ENCODE data around the gene FCHSD2.

DNA sequence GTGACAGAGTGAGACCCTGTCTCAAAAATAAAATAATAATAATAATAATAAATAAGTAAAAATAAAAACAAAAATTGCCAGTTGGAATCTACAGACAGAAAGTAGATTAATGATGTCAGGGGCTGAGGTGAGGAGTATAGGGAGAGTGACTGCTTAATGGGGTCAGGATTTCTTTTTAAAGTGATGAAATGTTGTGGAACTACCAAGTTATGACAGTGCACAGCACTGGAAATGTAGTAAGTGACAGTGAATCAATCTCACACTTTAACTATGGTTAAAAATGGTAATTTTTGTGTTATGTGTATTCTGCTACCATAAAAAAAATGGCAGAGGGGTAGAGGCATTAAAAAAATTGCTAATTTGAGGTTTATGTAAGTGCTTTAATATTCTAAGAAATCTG lies 240.7 kb downstream of the FCHSD2 start:
- TF ChIP-seq, protein P1, sequence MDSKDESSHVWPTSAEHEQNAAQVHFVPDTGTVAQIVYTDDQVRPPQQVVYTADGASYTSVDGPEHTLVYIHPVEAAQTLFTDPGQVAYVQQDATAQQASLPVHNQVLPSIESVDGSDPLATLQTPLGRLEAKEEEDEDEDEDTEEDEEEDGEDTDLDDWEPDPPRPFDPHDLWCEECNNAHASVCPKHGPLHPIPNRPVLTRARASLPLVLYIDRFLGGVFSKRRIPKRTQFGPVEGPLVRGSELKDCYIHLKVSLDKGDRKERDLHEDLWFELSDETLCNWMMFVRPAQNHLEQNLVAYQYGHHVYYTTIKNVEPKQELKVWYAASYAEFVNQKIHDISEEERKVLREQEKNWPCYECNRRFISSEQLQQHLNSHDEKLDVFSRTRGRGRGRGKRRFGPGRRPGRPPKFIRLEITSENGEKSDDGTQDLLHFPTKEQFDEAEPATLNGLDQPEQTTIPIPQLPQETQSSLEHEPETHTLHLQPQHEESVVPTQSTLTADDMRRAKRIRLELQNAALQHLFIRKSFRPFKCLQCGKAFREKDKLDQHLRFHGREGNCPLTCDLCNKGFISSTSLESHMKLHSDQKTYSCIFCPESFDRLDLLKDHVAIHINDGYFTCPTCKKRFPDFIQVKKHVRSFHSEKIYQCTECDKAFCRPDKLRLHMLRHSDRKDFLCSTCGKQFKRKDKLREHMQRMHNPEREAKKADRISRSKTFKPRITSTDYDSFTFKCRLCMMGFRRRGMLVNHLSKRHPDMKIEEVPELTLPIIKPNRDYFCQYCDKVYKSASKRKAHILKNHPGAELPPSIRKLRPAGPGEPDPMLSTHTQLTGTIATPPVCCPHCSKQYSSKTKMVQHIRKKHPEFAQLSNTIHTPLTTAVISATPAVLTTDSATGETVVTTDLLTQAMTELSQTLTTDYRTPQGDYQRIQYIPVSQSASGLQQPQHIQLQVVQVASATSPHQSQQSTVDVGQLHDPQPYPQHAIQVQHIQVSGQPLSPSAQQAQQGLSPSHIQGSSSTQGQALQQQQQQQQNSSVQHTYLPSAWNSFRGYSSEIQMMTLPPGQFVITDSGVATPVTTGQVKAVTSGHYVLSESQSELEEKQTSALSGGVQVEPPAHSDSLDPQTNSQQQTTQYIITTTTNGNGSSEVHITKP (CRISPR knock-in tag; IDR thresholded peaks at IDR 0.05; ENCODE audit: low read depth), result no peak
- TF ChIP-seq KLF6 (CRISPR knock-in tag; IDR thresholded peaks at IDR 0.05) (no peak), SMC3 (IDR thresholded peaks at IDR 0.05; ENCODE audit: low read length) (no peak), ZBTB21 (CRISPR knock-in tag; IDR thresholded peaks at IDR 0.05) (no peak), SRSF1 (optimal IDR thresholded peaks at IDR 0.05; ENCODE audit: low read depth, low read length) (no peak), POLR2G (IDR thresholded peaks at IDR 0.05; ENCODE audit: low read depth, low read length) (no peak), NFIC (IDR thresholded peaks at IDR 0.05; ENCODE audit: low read length) (no peak), ZNF24 (IDR thresholded peaks at IDR 0.05) (no peak), ZNF510 (CRISPR knock-in tag; IDR thresholded peaks at IDR 0.05; ENCODE audit: low read depth) (no peak)
- TF ChIP-seq, protein P2, sequence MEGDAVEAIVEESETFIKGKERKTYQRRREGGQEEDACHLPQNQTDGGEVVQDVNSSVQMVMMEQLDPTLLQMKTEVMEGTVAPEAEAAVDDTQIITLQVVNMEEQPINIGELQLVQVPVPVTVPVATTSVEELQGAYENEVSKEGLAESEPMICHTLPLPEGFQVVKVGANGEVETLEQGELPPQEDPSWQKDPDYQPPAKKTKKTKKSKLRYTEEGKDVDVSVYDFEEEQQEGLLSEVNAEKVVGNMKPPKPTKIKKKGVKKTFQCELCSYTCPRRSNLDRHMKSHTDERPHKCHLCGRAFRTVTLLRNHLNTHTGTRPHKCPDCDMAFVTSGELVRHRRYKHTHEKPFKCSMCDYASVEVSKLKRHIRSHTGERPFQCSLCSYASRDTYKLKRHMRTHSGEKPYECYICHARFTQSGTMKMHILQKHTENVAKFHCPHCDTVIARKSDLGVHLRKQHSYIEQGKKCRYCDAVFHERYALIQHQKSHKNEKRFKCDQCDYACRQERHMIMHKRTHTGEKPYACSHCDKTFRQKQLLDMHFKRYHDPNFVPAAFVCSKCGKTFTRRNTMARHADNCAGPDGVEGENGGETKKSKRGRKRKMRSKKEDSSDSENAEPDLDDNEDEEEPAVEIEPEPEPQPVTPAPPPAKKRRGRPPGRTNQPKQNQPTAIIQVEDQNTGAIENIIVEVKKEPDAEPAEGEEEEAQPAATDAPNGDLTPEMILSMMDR (CRISPR knock-in tag; IDR thresholded peaks at IDR 0.05), result no peak
- TF ChIP-seq, protein P3, sequence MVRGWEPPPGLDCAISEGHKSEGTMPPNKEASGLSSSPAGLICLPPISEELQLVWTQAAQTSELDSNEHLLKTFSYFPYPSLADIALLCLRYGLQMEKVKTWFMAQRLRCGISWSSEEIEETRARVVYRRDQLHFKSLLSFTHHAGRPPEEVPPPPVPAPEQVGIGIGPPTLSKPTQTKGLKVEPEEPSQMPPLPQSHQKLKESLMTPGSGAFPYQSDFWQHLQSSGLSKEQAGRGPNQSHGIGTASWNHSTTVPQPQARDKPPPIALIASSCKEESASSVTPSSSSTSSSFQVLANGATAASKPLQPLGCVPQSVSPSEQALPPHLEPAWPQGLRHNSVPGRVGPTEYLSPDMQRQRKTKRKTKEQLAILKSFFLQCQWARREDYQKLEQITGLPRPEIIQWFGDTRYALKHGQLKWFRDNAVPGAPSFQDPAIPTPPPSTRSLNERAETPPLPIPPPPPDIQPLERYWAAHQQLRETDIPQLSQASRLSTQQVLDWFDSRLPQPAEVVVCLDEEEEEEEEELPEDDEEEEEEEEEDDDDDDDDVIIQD (CRISPR knock-in tag; IDR thresholded peaks at IDR 0.05; ENCODE audit: low read depth), result no peak
